HepG2 (cell line): ENCODE results near the gene APC2. TPM values are rescaled to one million over a fixed set of nuclear protein-coding genes. Genes with fewer than 3 reads are reported as not detected.

Experiments used
- ATAC-seq: fragments of 200-7000 bp; cut with Tn5 transposase; 3 replicates; pipeline ENCODE4 v1.9.1; 2020; ENCODE audit warnings: mild to moderate bottlenecking, moderate library complexity
- BruUV-seq: library from RNA; stranded (reverse); fragments of 400-500 nt; replicated peaks from 2 replicates; lab custom pipeline; 2021; lab: Mats Ljungman, UMichigan
- CTCF ChIA-PET: fragments of 300-600 bp; formaldehyde crosslinking; extraction: SDS; loops from one replicate; lab custom pipeline; 2021; ENCODE audit warnings: low total read pairs, inconsistent platforms, low intra/inter-chr PET ratio; lab: Yijun Ruan, JAX
- POLR2A ChIA-PET: fragments of 350-600 bp; sonication (Branson Sonifier 250); formaldehyde crosslinking; loops from one replicate; lab custom pipeline; 2020; ENCODE audit warnings: antibody characterized with exemption, inconsistent platforms; lab: Yijun Ruan, JAX
- DNase-seq: peaks from one replicate; pipeline ENCODE4 v3.0.0-alpha.2; 2015; ENCODE audit warnings: low spot score
- FAIRE-seq: peaks from 3 replicates; lab custom pipeline; 2011; peaks lifted over from hg19 to GRCh38; lab: Jason Lieb, UNC
- H2AFZ ChIP-seq: one replicate; pipeline ENCODE4 v1.6.1; 2011; ENCODE audit warnings: low read length, inconsistent platforms
- H3K27ac ChIP-seq: fragments of 300-600 bp; 3 replicates; pipeline ENCODE4 v1.8.0; 2011; ENCODE audit warnings: mixed run types, mild to moderate bottlenecking, mixed read lengths, low read length, inconsistent platforms; ENCODE audit not compliant: insufficient read depth; ENCODE audit errors: extremely low read length
- H3K27me3 ChIP-seq, 2 experiments: fragments of 200-600 bp in 1 of 2; 2 replicates in 1 of 2; 3 replicates in 1 of 2; pipeline versions ENCODE4 v1.6.0 to v1.8.0; 2011; ENCODE audit warnings: low read length in 2 of 2, mild to moderate bottlenecking in 2 of 2, moderate library complexity in 2 of 2, inconsistent platforms in 1 of 2; ENCODE audit not compliant: insufficient read depth in 2 of 2, control insufficient read depth in 1 of 2
- H3K36me3 ChIP-seq, 2 experiments: fragments of 200-600 bp in 1 of 2; replicated peaks in 1 of 2; 2 replicates in 1 of 2; 3 replicates in 1 of 2; pipeline versions ENCODE4 v1.5.1 to v1.8.0; 2011; ENCODE audit warnings: low read length in 2 of 2, inconsistent platforms in 1 of 2; ENCODE audit not compliant: insufficient read depth in 2 of 2, control insufficient read depth in 1 of 2
- H3K4me1 ChIP-seq: 2 replicates; pipeline ENCODE4 v1.5.1; 2012; ENCODE audit warnings: low read length, inconsistent platforms; ENCODE audit not compliant: insufficient read depth
- H3K4me2 ChIP-seq: 2 replicates; pipeline ENCODE4 v1.6.0; 2011; ENCODE audit warnings: low read depth, low read length, inconsistent platforms
- H3K4me3 ChIP-seq, 3 experiments: fragments of 200-600 bp in 1 of 3; sonication (generic), shearing (Covaris generic) in 1 of 3; replicated peaks in 1 of 3; 2 replicates each; pipeline ENCODE4 v1.5.1; 2011 to 2016; ENCODE audit warnings: low read length in 3 of 3, inconsistent platforms in 2 of 3, low read depth in 2 of 3, mild to moderate bottlenecking in 2 of 3, control low read depth in 1 of 3, mixed read lengths in 1 of 3; ENCODE audit not compliant: insufficient read depth in 1 of 3
- H3K79me2 ChIP-seq: one replicate; pipeline ENCODE4 v1.6.1; 2011; ENCODE audit warnings: low read length, inconsistent platforms; ENCODE audit not compliant: insufficient read depth
- H3K9ac ChIP-seq: 2 replicates; pipeline ENCODE4 v1.6.0; 2011; ENCODE audit warnings: mild to moderate bottlenecking, low read depth, low read length, inconsistent platforms; ENCODE audit not compliant: insufficient read depth
- H3K9me3 ChIP-seq: 2 replicates; pipeline ENCODE4 v1.5.1; 2012; ENCODE audit warnings: mild to moderate bottlenecking, low read length
- H4K20me1 ChIP-seq: 2 replicates; pipeline ENCODE4 v1.6.0; 2011; ENCODE audit warnings: inconsistent platforms, mild to moderate bottlenecking, low read length, moderate library complexity; ENCODE audit not compliant: insufficient read depth
- AGO2 ChIP-seq: fragments of 200-400 bp; formaldehyde crosslinking; optimal IDR thresholded peaks from 2 replicates; pipeline ENCODE3; 2017; ENCODE audit warnings: mild to moderate bottlenecking, low read depth, low read length, moderate library complexity
- CHCHD3 ChIP-seq: sonication (generic); formaldehyde crosslinking; IDR thresholded peaks from 2 replicates; pipeline ENCODE4 v1.8.0; 2022; ENCODE audit warnings: mild to moderate bottlenecking, missing genetic modification reagents, moderate library complexity
- DZIP1 ChIP-seq: sonication (generic); formaldehyde crosslinking; IDR thresholded peaks from 2 replicates; pipeline ENCODE4 v1.5.0; 2020; ENCODE audit warnings: mild to moderate bottlenecking, missing genetic modification reagents
- EEA1 ChIP-seq: sonication (generic); formaldehyde crosslinking; IDR thresholded peaks from 2 replicates; pipeline ENCODE4 v1.5.1; 2020; ENCODE audit warnings: mild to moderate bottlenecking, missing genetic modification reagents, borderline replicate concordance
- ELF1 ChIP-seq: sonication (generic); formaldehyde crosslinking; IDR thresholded peaks from 2 replicates; pipeline ENCODE4 v1.4.0; 2020; ENCODE audit warnings: missing genetic modification reagents
- ELF3 ChIP-seq: IDR thresholded peaks from 2 replicates; pipeline ENCODE4 v1.6.1; 2016; ENCODE audit warnings: missing genetic modification reagents, missing compliant biosample characterization
- NONO ChIP-seq, 2 experiments: fragments of 450-650 bp in 1 of 2; sonication (generic) in 1 of 2; formaldehyde crosslinking in 1 of 2; IDR thresholded peaks in 1 of 2; conservative IDR thresholded peaks in 1 of 2; 2 replicates each; pipeline versions ENCODE4 v1.6.1 to v1.8.0; 2017 to 2022; ENCODE audit warnings: mild to moderate bottlenecking in 1 of 2, missing genetic modification reagents in 1 of 2, moderate library complexity in 1 of 2
- NR2C2 ChIP-seq: sonication (generic); formaldehyde crosslinking; IDR thresholded peaks from 2 replicates; pipeline ENCODE4 v1.4.0; 2020; ENCODE audit warnings: missing genetic modification reagents, mild to moderate bottlenecking, moderate library complexity, borderline replicate concordance
- PHF8 ChIP-seq: sonication (generic); formaldehyde crosslinking; IDR thresholded peaks from 2 replicates; pipeline ENCODE4 v1.5.0; 2020; ENCODE audit warnings: missing genetic modification reagents
- PPARG ChIP-seq: conservative IDR thresholded peaks from 2 replicates; pipeline ENCODE4 v1.6.1; 2016; ENCODE audit warnings: missing biosample characterization, missing genetic modification reagents
- SALL2 ChIP-seq: sonication (generic); formaldehyde crosslinking; IDR thresholded peaks from 2 replicates; pipeline ENCODE4 v1.8.1; 2023; ENCODE audit warnings: mild to moderate bottlenecking, missing genetic modification reagents, inconsistent platforms
- ZC3H4 ChIP-seq: sonication (generic); formaldehyde crosslinking; IDR thresholded peaks from 2 replicates; pipeline ENCODE4 v1.4.0; 2020; ENCODE audit warnings: missing genetic modification reagents, borderline replicate concordance
- ZMYM2 ChIP-seq: sonication (generic); formaldehyde crosslinking; IDR thresholded peaks from 2 replicates; pipeline ENCODE4 v1.8.0; 2022; ENCODE audit warnings: mild to moderate bottlenecking, missing genetic modification reagents
- ZNF143 ChIP-seq: sonication (generic); formaldehyde crosslinking; IDR thresholded peaks from 2 replicates; pipeline ENCODE4 v1.4.0; 2020; ENCODE audit warnings: missing genetic modification reagents
- ZNF350 ChIP-seq: sonication (generic); formaldehyde crosslinking; IDR thresholded peaks from 2 replicates; pipeline ENCODE4 v1.4.0; 2020; ENCODE audit warnings: mild to moderate bottlenecking, low read depth, missing genetic modification reagents, borderline replicate concordance
- ZNF550 ChIP-seq: sonication (generic); formaldehyde crosslinking; IDR thresholded peaks from 2 replicates; pipeline ENCODE4 v1.4.0; 2020; ENCODE audit warnings: mild to moderate bottlenecking, missing genetic modification reagents, borderline replicate concordance
- ZSCAN31 ChIP-seq: sonication (generic); formaldehyde crosslinking; IDR thresholded peaks from 2 replicates; pipeline ENCODE4 v1.5.0; 2020; ENCODE audit warnings: low read depth, mild to moderate bottlenecking, missing genetic modification reagents
- WGBS: methylation state at CpG from one replicate; pipeline ENCODE4 v1.1.6; 2017; ENCODE audit warnings: low lambda C conversion rate; 5-methylcytosine and 5-hydroxymethylcytosine counted together
- in situ Hi-C: cut with HindIII; loops from 2 replicates; pipeline ENCODE4 v1.10.0; 2017; ENCODE audit warnings: low pct_unique_long_range_greater_than_20kb; ENCODE audit not compliant: extremely low pct_ligation_motif_present
- intact Hi-C: fragments of 100-400 bp; cut with micrococcal nuclease; formaldehyde crosslinking; loops from one replicate; pipeline ENCODE4 v1.10.0; 2022; ENCODE audit not compliant: unreplicated experiment
- polyA plus RNA-seq, 8 experiments: library from polyadenylated mRNA; depleted of rRNA in 3 of 8; stranded (reverse) in 7 of 8; unstranded in 1 of 8; fragments of >200 nt; fragmentation: Illumina TruSeq in 4 of 8; extraction: Trizol in 4 of 8; gene quantifications; 2 replicates each; pipeline versions ENCODE4 v1.2.1 to v1.2.3, GENCODE V29; 2011 to 2016; ENCODE audit warnings: low read depth in 4 of 8, missing spikeins in 1 of 8, mixed read lengths in 1 of 8; ENCODE audit not compliant: insufficient read depth in 1 of 8
- total RNA-seq, 5 experiments: library from RNA; depleted of rRNA; stranded (reverse); fragments of >200 nt; fragmentation: Illumina TruSeq; extraction: Trizol; gene quantifications; 2 replicates each; pipeline ENCODE4 v1.2.3, GENCODE V29; 2016; ENCODE audit warnings: low read depth in 1 of 5
- TF ChIP-seq, protein P1 (sequence below): IDR thresholded peaks from 2 replicates; pipeline ENCODE4 v1.6.1; 2016; ENCODE audit warnings: low read depth, borderline replicate concordance
- TF ChIP-seq, protein P2 (sequence below): sonication (generic); formaldehyde crosslinking; conservative IDR thresholded peaks from 2 replicates; pipeline ENCODE4 v1.4.0; 2020; ENCODE audit warnings: missing genetic modification reagents

APC2 gene
- total and polyA plus RNA-seq, 2 of the 13 experiments (the other 11 are each of a cell fraction or from before 2014, with no cell fraction given), result 0.08 to 0.22 TPM

DNA sequence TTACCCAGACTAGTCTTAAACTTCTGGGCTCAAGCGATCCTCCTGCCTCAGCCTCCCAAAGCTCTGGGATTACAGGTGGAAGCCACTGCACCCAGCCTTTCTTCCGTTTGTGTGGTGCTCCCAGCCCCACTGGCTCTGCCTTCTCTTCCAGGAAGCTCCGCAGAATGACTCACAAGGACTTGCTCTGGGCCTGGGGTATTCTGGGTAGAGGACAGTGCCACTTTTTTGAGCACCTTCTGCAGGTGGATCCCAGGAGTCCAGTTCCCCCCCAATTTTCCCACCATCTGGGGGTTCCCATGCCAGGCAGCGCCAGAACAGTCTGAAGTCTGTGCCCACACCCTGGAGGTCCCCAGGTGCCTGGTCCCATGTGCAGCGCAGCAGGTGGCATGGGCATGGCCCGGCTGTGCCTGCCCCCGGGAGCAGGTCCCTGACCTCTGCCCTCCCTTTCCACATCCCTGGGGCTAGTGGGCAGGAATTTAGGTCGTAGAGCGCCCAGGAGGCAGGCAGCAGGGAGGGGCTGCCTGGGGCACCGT, 42.6 kb downstream of the APC2 start:
- peak overlapping the region; percentile 94 for H3K4me2 ChIP-seq
- no peaks in the 10 kb centered on the region for H3K27me3 ChIP-seq
- BruUV-seq, result no TSS peak
- FAIRE-seq (no peak), DNase-seq (no peak), ATAC-seq (0 out of 3 replicates have a peak, but pooled peaks have one; percentile 1)
- ChIA-PET POLR2A (interaction anchor here (1.3 to 3.6 kb wide), 7 partner anchors 11 to 223 kb away, joined by 3 to 34 read pairs (median 9); partner anchors contain the start of gene CIRBP), CTCF (no interaction called here)
- peak overlapping the region; percentile 9 to 85 (median 77); a peak in 5 of 6 replicates for H3K4me3 ChIP-seq
- peaks cover 48% of the 10 kb centered on the region for H3K4me1 ChIP-seq
- no peaks in the 10 kb centered on the region for H3K9me3 ChIP-seq
- WGBS, result 25% methylated on average over 2 of the region's 10 CpGs
- peak overlapping the region; percentile 74 for H3K9ac ChIP-seq
- H2AFZ ChIP-seq, result no peak overlapping the region
- no peaks in the 10 kb centered on the region for H4K20me1 ChIP-seq
- H3K27ac ChIP-seq, result peak overlapping the region; percentile 68
- H3K79me2 ChIP-seq, result peaks cover 6% of the 10 kb centered on the region
- in situ Hi-C loops (no loop called here), intact Hi-C loops (no loop called here)
- no peaks in the 10 kb centered on the region for H3K36me3 ChIP-seq
- TF ChIP-seq ELF3 (peak; percentile 42; the same call in 1 of the 2 replicates), ZSCAN31 (CRISPR knock-in tag) (0 out of 2 replicates have a peak, but pooled peaks have one; percentile 12), CHCHD3 (CRISPR knock-in tag) (no peak), ELF1 (CRISPR knock-in tag) (0 out of 2 replicates have a peak, but pooled peaks have one; percentile 40), SALL2 (no peak), PHF8 (CRISPR knock-in tag) (no peak), ZNF143 (CRISPR knock-in tag) (peak; percentile 72), ZC3H4 (CRISPR knock-in tag) (no peak), ZNF350 (CRISPR knock-in tag) (peak; percentile 47; the same call in 1 of the 2 replicates), NONO (IDR thresholded peaks at IDR 0.05) (no peak), NONO (CRISPR knock-in tag; conservative IDR thresholded peaks at IDR 0.05) (peak; percentile 72; the same call in 1 of the 2 replicates), PPARG (CRISPR knock-in tag) (peak; percentile 5; the same call in 1 of the 2 replicates), DZIP1 (CRISPR knock-in tag) (0 out of 2 replicates have a peak, but pooled peaks have one; percentile 38), EEA1 (CRISPR knock-in tag) (no peak), NR2C2 (CRISPR knock-in tag) (0 out of 2 replicates have a peak, but pooled peaks have one; percentile 46), ZNF550 (CRISPR knock-in tag) (0 out of 2 replicates have a peak, but pooled peaks have one; percentile 27), ZMYM2 (CRISPR knock-in tag) (peak; percentile 18; the same call in 1 of the 2 replicates), AGO2 (peak; percentile 35)
- TF ChIP-seq, protein P1, sequence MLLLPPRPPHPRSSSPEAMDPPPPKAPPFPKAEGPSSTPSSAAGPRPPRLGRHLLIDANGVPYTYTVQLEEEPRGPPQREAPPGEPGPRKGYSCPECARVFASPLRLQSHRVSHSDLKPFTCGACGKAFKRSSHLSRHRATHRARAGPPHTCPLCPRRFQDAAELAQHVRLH (CRISPR knock-in tag), result no peak
- TF ChIP-seq, protein P2, sequence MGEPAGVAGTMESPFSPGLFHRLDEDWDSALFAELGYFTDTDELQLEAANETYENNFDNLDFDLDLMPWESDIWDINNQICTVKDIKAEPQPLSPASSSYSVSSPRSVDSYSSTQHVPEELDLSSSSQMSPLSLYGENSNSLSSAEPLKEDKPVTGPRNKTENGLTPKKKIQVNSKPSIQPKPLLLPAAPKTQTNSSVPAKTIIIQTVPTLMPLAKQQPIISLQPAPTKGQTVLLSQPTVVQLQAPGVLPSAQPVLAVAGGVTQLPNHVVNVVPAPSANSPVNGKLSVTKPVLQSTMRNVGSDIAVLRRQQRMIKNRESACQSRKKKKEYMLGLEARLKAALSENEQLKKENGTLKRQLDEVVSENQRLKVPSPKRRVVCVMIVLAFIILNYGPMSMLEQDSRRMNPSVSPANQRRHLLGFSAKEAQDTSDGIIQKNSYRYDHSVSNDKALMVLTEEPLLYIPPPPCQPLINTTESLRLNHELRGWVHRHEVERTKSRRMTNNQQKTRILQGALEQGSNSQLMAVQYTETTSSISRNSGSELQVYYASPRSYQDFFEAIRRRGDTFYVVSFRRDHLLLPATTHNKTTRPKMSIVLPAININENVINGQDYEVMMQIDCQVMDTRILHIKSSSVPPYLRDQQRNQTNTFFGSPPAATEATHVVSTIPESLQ (CRISPR knock-in tag), result 0 out of 2 replicates have a peak, but pooled peaks have one; percentile 9
